Right ventricle myocardium inferior (tissue), 1 donor: ENCODE data around the gene TLCD2. TPM values are rescaled to one million over a fixed set of nuclear protein-coding genes. Genes with fewer than 3 reads are reported as not detected.
"Not testable (repeated sequence)": the region's sequence is repeated elsewhere in the genome, so short reads cannot be mapped to it uniquely, and the experiment has no call there.

Experiments used
- ATAC-seq: fragments of 200-7000 bp; cut with Tn5 transposase; one replicate; pipeline ENCODE4 v1.9.1; 2020; ENCODE audit warnings: mild to moderate bottlenecking, moderate library complexity
- DNase-seq: peaks from one replicate; pipeline ENCODE4 v3.0.0; 2021; ENCODE audit errors: missing footprints
- intact Hi-C: fragments of 100-400 bp; cut with DNase I; formaldehyde crosslinking; loops from one replicate; pipeline ENCODE4 v1.11.0; 2022
- total RNA-seq: library from RNA; stranded (reverse); fragmentation: NEBNext Ultra II Directional; extraction: Animal tissue kit (Norgen Biotek cat#: 25700); gene quantifications from one replicate; pipeline ENCODE4 v1.2.1, GENCODE V29; 2021
- donor health status: DM: no; HTN: yes; CAD: no; lungs with severe emphysema.

Gene TLCD2
- total RNA-seq, 1 donor from 2014 or later = 2.4 TPM

DNA sequence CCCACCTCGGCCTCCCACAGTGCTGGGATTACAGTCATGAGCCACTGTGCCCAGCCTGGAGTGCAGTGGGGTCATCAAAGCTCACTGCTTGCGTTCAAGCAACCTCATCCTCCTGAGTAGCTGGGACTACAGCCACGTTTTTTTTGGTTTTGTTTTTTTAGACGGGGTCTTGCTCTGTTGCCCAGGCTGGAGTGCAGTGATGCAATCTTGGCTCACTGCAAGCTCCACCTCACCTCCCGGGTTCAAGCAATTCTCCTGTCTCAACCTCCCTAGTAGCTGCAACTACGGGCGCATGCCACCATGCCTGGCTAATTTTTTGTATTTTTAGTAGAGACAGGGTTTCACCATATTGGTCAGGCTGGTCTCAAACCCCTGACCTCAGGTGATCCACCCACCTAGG is 57.4 kb downstream of the TLCD2 start:
- DNase-seq, ATAC-seq, intact Hi-C loops: not testable (repeated sequence)

Other genes with a start within 250 kb of the TLCD2 start
- 196 TPM for gene MYO1C, start 217.7 kb downstream of the TLCD2 start, total RNA-seq
- 35.4 TPM for gene INPP5K, start 193.8 kb downstream of the TLCD2 start, total RNA-seq
- 52.9 TPM for gene PITPNA, start 147.6 kb downstream of the TLCD2 start, total RNA-seq
- 5.5 TPM for gene SLC43A2, start 81.5 kb downstream of the TLCD2 start, total RNA-seq
- 12.4 TPM for gene SCARF1, start 64.6 kb downstream of the TLCD2 start, total RNA-seq
- gene RILP, start 60.5 kb downstream of the TLCD2 start, total RNA-seq = 73.0 TPM
- 120 TPM for gene PRPF8, start 25.5 kb downstream of the TLCD2 start, total RNA-seq
- gene WDR81, start 14.3 kb upstream of the TLCD2 start, total RNA-seq = 10.4 TPM
- 0.73 TPM for gene SERPINF2, start 32.5 kb upstream of the TLCD2 start, total RNA-seq
- 198 TPM for gene SERPINF1, start 51.7 kb upstream of the TLCD2 start, total RNA-seq
- gene SMYD4, start 119.5 kb upstream of the TLCD2 start, total RNA-seq = 9.9 TPM
- gene RPA1, start 119.6 kb upstream of the TLCD2 start, total RNA-seq = 56.3 TPM